GM23338 (cell line): ENCODE data around the gene FBXL19. TPM values are rescaled to one million over a fixed set of nuclear protein-coding genes. Genes with fewer than 3 reads are reported as not detected.

Experiments
- ATAC-seq: fragments of 200-7000 bp; cut with Tn5 transposase; 3 replicates; pipeline ENCODE4 v1.9.1; 2020
- DNase-seq: peaks from one replicate; pipeline ENCODE4 v3.0.0-alpha.2; 2015; ENCODE audit warnings: low spot score
- H2AFZ ChIP-seq: fragments of 200-600 bp; sonication (generic); 2 replicates; pipeline ENCODE4 v1.8.0; 2016; ENCODE audit warnings: antibody characterized with exemption, mild to moderate bottlenecking, moderate library complexity
- H3F3A ChIP-seq: fragments of 200-600 bp; sonication (generic); replicated peaks from 2 replicates; pipeline ENCODE4 v1.8.0; 2017; ENCODE audit warnings: antibody characterized with exemption, mixed run types, low read depth
- H3K27ac ChIP-seq: fragments of 200-600 bp; sonication (generic); 2 replicates; pipeline ENCODE4 v1.6.1; 2016; ENCODE audit warnings: low read depth
- H3K27me3 ChIP-seq: fragments of 200-600 bp; sonication (generic); 2 replicates; pipeline ENCODE4 v1.8.0; 2016; ENCODE audit warnings: mild to moderate bottlenecking, mixed run types, moderate library complexity; ENCODE audit not compliant: insufficient read depth
- H3K36me3 ChIP-seq: fragments of 200-600 bp; sonication (generic); 2 replicates; pipeline ENCODE4 v1.8.0; 2016; ENCODE audit warnings: mild to moderate bottlenecking; ENCODE audit not compliant: insufficient read depth
- H3K4me1 ChIP-seq: fragments of 200-600 bp; sonication (generic); 2 replicates; pipeline ENCODE4 v1.8.0; 2016; ENCODE audit warnings: mild to moderate bottlenecking, moderate library complexity; ENCODE audit not compliant: insufficient read depth
- H3K4me2 ChIP-seq: fragments of 200-600 bp; sonication (generic); 2 replicates; pipeline ENCODE4 v1.7.1; 2017; ENCODE audit warnings: mixed run types
- H3K4me3 ChIP-seq: fragments of 200-600 bp; sonication (generic); 2 replicates; pipeline ENCODE4 v1.6.1; 2016; ENCODE audit warnings: mixed run types
- H3K79me2 ChIP-seq: fragments of 200-600 bp; sonication (generic); replicated peaks from 2 replicates; pipeline ENCODE4 v1.8.0; 2017; ENCODE audit warnings: mild to moderate bottlenecking; ENCODE audit not compliant: insufficient read depth
- H3K9me2 ChIP-seq: fragments of 200-600 bp; sonication (generic); 2 replicates; pipeline ENCODE4 v1.8.0; 2017; ENCODE audit not compliant: insufficient read depth
- H4K20me1 ChIP-seq: fragments of 200-600 bp; sonication (generic); replicated peaks from 2 replicates; pipeline ENCODE4 v1.8.0; 2017; ENCODE audit warnings: mild to moderate bottlenecking; ENCODE audit not compliant: insufficient read depth
- H3K27ac Mint-ChIP-seq: 2 replicates; pipeline ENCODE4 v1.8.0; 2020; ENCODE audit warnings: inconsistent platforms, mild to moderate bottlenecking, moderate library complexity, mixed read lengths
- H3K27me3 Mint-ChIP-seq: 3 replicates; pipeline ENCODE4 v1.8.0; 2022; ENCODE audit warnings: low read depth, mild to moderate bottlenecking, moderate library complexity, mixed read lengths, inconsistent platforms; ENCODE audit not compliant: insufficient read depth, poor library complexity
- H3K36me3 Mint-ChIP-seq: 3 replicates; pipeline ENCODE4 v1.8.0; 2021; ENCODE audit warnings: low read depth, mild to moderate bottlenecking, inconsistent platforms, moderate library complexity, mixed read lengths
- H3K4me1 Mint-ChIP-seq: 3 replicates; pipeline ENCODE4 v1.8.0; 2020; ENCODE audit warnings: mild to moderate bottlenecking, inconsistent platforms, mixed read lengths
- H3K4me3 Mint-ChIP-seq: 3 replicates; pipeline ENCODE4 v1.8.0; 2021; ENCODE audit warnings: moderate library complexity, mild to moderate bottlenecking, inconsistent platforms, mixed read lengths
- H3K9me3 Mint-ChIP-seq: 3 replicates; pipeline ENCODE4 v1.8.0; 2020; ENCODE audit warnings: moderate library complexity, mild to moderate bottlenecking, inconsistent platforms, mixed read lengths
- CREB1 ChIP-seq: fragments of 250-450 bp; sonication (Bioruptor Pico); IDR thresholded peaks from 2 replicates; pipeline ENCODE4 v1.5.0; 2020; ENCODE audit warnings: low read depth, mild to moderate bottlenecking, moderate library complexity
- CTCF ChIP-seq, 2 experiments: fragments of 200-600 bp in 1 of 2; sonication (generic) in 1 of 2; conservative IDR thresholded peaks; 2 replicates each; pipeline versions ENCODE4 v1.5.1 to v1.6.1; 2016 to 2017; ENCODE audit warnings: antibody characterized with exemption in 2 of 2, low read depth in 2 of 2, mild to moderate bottlenecking in 2 of 2, moderate library complexity in 1 of 2
- EZH2 ChIP-seq: fragments of 200-600 bp; sonication (generic); IDR thresholded peaks from one replicate; pipeline ENCODE4 v1.8.0; 2017; ENCODE audit warnings: antibody characterized with exemption, mild to moderate bottlenecking, low read depth; ENCODE audit not compliant: unreplicated experiment
- NANOG ChIP-seq: IDR thresholded peaks from 2 replicates; pipeline ENCODE4 v1.6.1; 2016; ENCODE audit warnings: antibody characterized with exemption, borderline replicate concordance
- REST ChIP-seq: IDR thresholded peaks from one replicate; pipeline ENCODE4 v1.6.1; 2018; ENCODE audit warnings: antibody characterized with exemption; ENCODE audit not compliant: unreplicated experiment
- ZNF114 ChIP-seq: fragments of 250-450 bp; sonication (Bioruptor Pico); IDR thresholded peaks from 2 replicates; pipeline ENCODE4 v1.5.0; 2020; ENCODE audit warnings: mild to moderate bottlenecking, moderate library complexity
- ZNF331 ChIP-seq: fragments of 250-450 bp; sonication (Bioruptor Pico); IDR thresholded peaks from 2 replicates; pipeline ENCODE4 v1.5.0; 2020; ENCODE audit warnings: low read depth, mild to moderate bottlenecking, moderate library complexity
- ZNF462 ChIP-seq: fragments of 250-450 bp; sonication (Bioruptor Pico); IDR thresholded peaks from 2 replicates; pipeline ENCODE4 v1.5.0; 2020; ENCODE audit warnings: mild to moderate bottlenecking, moderate library complexity
- polyA plus RNA-seq: library from polyadenylated mRNA; unstranded; fragments of >200 nt; fragmentation: Nextera tagmentation; extraction: Ambion mirVana; gene quantifications from 2 replicates; pipeline ENCODE4 v1.2.1, GENCODE V29; 2016
- total RNA-seq: library from RNA; depleted of rRNA; stranded (reverse); fragments of >200 nt; shearing (Covaris generic); gene quantifications from 2 replicates; pipeline ENCODE4 v1.2.3, GENCODE V29; 2014

The FBXL19 gene
- total and polyA plus RNA-seq, 2 experiments from 2014 or later: 12.5 to 71.5 TPM

GRCh38 chr16:30961384-30961783 lies 38.0 kb downstream of the FBXL19 start (continued):
- no peak for TF ChIP-seq REST
- no peak for TF ChIP-seq CTCF (conservative IDR thresholded peaks at IDR 0.05; ENCODE audit: low read depth in 2 of 2)

- H2AFZ ChIP-seq: no peak overlapping the region
- H3K27ac ChIP-seq: no peak overlapping the region
- H3K4me1 Mint-ChIP-seq: peaks cover 1% of the 10 kb centered on the region; the same call in 2 of the 3 replicates
- H3K4me1 ChIP-seq: no peaks in the 10 kb centered on the region
- no peak overlapping the region for H3K4me2 ChIP-seq
- no peak for ATAC-seq
- peaks cover 90% of the 10 kb centered on the region for H3K36me3 Mint-ChIP-seq
- peaks cover 31% of the 10 kb centered on the region for H3K79me2 ChIP-seq
- H3K4me3 Mint-ChIP-seq: no peak overlapping the region
- H4K20me1 ChIP-seq: peaks cover 31% of the 10 kb centered on the region
- H3K27me3 Mint-ChIP-seq: peaks cover 3% of the 10 kb centered on the region
- no peak overlapping the region for H3K27ac Mint-ChIP-seq
- H3K9me3 Mint-ChIP-seq: no peaks in the 10 kb centered on the region
- peaks cover 12% of the 10 kb centered on the region; the same call in 1 of the 2 replicates for H3F3A ChIP-seq
- no peaks in the 10 kb centered on the region for H3K9me2 ChIP-seq
- H3K36me3 ChIP-seq: peaks cover 55% of the 10 kb centered on the region
- H3K4me3 ChIP-seq: no peak overlapping the region
- no peaks in the 10 kb centered on the region for H3K27me3 ChIP-seq
- DNase-seq: no peak
- TF ChIP-seq ZNF114 (CRISPR knock-in tag) (no peak), ZNF462 (CRISPR knock-in tag) (no peak), CREB1 (CRISPR knock-in tag) (no peak), ZNF331 (CRISPR knock-in tag) (no peak), REST (no peak), NANOG (no peak), EZH2 (no peak)
These were observed 40.6 kb downstream of the FBXL19 start for GRCh38 chr16:30963925-30964511.
